Activated effector memory CD4-positive, alpha-beta T cell treated with anti-CD3 and anti-CD28 coated beads, Interleukin-2, amount 50 U/mL, for 16 hours (primary cell): ENCODE measurements around the gene MTA3.

Experiments used
- DNase-seq: peaks from one replicate; pipeline ENCODE4 v3.0.0-alpha.2; 2020

The MTA3 gene

DNA sequence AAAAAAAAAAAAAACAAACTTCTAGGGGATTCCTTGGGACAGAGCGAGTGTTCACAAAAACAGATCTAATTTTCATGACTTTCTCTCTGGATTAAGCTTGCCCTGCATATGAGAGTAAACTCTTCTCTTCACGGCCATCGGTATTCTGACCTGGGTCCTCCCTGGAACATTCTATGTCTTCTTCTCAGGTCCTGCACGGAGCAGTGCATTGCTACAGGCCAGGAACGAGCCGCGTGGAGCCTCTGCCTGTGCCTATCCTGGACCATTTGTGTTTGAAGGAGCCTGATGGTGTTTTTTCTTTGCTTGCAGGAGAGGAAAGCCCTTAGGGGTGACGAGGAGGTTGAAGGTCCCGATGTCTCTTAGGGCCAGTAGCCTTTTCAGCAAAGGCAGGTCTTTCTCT lies 197.3 kb downstream of the MTA3 start:
- DNase-seq, result no peak

DNA sequence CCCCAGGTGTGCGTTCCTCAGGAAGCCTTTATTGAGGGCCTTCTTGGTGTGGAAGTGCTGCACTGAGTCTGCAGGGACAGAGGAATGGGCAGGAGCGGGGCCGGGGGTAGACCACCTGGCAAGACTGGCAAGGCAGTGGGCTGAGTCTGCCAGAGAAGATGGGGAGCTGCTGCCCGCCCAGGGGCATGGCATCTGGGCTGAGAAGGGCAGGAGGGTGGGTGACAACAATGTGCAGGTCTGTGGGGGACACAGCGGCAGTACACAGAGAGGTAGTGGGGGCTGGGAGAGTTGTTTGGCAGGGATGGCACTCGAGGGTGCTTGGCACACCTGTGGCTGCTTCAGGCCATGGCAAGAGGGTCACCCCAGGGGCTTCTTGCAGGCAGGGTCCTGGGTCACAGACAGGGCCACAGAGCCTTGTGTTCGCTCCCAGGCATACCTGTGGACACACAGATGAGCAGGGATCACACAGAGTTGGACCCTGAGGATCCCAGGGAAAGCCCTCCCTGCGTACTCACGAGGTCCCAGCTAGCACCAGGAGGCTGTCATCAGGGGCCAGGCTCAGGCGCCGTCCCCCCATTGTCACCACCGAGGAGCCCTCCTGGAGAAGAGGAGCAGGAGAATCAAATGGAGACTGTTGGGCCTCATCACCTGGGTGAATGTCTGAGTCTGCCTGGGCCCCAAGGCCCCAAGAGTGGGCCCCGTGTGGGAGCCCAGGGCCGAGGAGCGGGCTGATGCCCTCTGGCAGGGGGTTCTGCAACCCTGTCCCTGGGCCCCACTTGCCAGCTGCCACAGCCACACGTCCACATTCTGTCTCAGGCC lies 198.9 kb downstream of the MTA3 start:
- no peak for DNase-seq

DNA sequence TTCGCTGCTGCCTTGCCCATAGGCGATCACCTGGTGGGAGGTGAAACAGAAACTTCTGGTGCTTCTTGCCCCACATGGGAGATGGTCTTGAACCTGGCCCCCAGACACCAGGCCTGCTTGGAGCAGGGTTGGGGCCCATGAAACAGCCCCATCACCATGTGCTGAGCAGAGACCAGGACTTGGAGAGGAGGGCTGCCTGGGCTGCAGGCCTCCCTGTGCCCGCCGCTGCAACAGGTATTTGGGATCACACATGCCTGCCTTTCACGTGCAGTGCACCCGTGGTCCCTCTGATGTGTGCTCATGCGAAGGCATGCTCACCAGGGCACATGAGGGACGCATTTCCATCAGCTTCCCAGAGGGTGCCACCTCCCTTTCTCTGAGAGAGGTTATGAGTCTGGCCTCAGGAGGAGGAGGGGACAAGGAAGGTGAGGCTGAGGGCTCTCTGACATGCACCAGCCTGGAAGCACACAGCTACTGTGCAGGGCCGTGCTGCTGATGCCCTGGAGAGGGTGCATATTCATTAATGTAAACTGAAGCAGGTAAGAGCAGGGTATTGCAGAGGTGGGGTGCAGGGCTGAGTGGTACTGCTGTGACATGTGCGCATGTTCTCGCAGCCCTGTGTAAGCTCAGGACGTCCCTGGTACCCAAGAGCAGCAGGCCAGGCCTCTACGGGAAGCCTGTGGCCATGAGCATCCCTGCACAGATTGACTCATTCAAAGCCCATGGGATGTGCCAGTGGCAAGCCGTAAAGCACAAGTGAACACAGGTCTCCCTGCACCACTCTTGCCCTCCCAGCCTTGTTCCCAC lies 199.7 kb downstream of the MTA3 start:
- no peak for DNase-seq

DNA sequence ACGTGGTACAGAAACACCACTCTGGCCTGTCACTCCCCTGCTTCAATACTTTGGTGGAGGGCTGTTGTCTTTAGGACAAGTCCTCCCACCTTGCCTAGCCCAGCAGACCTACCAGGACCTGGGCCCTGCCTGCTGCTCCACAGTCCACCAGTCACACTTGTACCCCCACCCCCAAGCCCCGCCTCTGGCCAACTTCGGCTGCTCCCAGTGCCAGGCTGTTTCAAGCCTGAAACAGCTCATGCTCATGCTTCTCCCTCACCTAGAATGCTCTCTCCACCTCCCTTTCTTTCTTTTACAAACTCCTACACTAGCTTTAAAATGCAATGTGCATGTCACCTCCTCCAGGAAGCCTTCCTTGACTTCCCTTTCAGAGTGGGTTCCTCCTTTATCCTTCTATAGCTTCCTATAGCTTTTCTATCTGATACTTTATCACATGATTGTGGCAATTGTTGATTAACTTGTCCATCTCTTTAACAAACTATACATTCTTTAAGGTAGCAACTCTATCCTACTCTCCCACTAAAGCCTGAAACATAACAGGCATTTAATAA lies 200.3 kb downstream of the MTA3 start:
- DNase-seq, result no peak

DNA sequence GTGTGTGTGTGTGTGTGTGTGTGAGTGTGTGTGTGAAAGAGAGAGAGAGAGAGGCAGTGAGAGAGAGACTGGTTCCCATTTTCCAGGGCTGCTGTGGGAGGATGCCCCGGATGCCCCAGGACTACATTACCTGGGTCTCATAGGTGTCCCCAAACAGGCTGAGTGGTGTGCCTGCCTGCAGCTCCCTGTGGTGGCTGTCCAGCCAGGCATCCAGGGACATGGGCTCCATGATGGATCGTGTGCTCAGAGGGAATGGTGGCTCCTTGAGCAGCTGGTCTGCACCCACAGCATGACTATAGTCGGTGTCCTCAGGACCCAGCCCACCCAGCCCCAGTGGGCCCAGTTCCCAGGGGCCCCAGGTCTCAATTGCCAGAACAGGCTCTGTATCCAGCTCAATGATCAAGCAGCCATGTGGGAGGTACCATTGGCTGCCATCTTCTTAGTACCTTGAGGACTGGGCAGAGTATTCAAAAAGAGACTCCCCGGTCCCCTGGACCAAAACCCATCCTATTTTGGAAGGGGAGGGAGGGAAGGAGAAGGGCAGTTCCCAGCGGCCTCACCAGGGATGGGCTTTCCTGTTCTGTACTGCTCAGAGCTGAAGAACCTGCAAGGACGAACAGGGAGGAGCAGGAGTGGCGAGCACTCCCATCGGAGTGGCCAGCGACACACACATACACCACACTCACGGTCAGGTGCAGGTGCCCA lies 201.3 kb downstream of the MTA3 start:
- DNase-seq, result no peak

DNA sequence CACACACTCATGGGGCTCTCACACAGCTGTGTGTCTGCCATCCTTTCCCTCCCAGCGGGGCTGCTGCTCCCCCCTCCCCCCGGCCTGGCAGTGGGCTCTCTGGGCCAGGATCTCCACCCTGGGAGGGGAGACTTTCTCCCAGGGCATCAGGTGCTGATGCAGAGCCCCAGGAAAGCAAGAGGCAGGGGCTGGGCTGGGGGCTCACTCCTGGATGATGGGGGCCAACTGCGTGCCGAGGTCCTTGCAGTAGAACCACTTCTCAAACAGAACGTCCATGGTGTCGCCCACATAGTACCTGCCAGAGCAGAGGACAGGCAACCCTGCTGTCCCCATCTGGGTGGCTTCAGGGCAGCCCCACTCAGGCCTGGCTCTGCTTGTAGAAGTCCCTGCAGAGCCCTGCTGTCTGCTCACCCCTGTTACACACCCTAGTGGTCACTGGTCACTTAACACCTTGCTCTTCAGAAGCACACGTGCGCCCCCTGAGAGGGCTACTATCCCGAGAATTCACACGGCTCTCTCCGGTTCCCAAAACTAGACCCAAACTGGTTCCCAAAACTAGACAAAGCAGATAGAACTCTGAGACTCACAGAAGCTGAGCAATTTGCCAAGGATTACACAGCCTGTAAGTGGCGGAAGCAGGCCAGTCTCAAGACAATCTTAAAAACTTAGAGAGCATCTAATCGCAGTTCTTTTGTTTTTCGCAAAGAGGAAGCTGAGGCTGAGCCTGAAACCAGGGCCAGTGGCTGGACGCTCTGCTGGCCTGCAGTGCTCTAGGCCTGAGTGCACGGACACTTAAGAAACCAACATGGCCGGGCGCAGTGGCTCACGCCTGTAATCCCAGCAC lies 202.1 kb downstream of the MTA3 start:
- no peak for DNase-seq

DNA sequence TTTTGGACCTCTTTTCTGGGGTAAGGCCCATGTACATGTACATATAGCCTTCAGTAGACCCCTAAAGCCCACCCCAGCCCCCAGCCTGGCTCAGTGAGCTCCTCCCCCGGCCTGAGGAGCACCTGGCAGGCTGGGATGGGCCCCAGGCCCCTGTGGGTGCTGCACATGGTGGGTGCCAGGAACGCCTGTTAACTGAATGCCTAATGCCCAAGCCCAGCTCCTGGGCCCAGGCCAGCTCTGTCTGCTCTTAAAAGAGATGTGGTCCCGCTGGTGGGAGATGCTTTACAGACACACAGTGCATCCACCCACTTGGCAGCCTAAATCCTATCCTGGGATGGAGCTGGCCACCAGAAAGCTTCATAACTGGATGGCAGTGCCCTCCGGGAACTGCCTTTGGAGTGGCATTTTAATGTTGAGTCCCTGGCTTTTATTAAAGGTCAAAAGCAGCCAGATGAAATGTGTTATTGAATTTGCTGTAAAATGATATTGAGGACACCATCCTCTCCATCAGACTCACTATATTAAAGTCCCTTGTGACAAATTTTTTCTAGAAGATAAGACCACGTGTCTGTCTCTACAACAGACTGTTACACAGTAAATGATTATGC lies 203.2 kb downstream of the MTA3 start:
- DNase-seq, result no peak

DNA sequence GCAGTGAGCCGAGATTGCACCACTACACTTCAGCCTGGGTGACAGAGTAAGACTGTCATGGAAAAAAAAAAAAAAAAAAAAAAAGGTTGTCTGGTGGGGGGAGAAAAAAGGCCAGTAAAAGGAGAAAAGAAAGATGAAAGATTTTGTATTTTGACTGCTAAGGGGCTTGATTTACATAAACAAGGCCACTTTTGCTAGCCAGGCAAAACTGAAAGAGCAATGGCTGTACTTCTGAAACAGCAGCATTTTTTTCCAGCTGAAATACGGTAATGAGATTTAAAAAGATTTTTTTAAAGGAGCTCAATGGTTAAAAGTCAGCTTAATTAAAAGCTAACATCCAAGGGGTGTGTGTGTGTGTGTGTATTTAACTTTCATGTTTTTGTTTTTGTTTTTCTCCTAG lies 206.8 kb downstream of the MTA3 start:
- no peak for DNase-seq

DNA sequence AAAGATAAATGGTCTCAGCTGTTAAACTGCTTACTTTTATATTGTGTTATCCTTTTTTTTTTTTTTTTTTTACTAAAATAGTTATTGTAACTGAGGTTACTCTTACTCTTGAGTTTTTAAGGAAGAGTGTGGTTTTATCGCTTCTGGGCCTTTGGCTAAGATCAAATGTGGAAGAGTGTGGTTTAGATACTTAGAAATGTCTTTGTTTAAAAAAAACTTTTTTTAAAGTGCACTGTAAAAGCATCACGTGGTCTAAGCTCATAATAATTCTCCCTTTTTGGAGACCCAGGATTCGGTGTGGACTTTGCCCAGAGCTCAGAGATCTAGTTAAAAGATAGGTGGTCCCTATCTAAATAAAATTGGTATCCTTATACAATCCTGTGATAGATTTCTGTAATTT lies 207.4 kb downstream of the MTA3 start:
- no peak for DNase-seq

DNA sequence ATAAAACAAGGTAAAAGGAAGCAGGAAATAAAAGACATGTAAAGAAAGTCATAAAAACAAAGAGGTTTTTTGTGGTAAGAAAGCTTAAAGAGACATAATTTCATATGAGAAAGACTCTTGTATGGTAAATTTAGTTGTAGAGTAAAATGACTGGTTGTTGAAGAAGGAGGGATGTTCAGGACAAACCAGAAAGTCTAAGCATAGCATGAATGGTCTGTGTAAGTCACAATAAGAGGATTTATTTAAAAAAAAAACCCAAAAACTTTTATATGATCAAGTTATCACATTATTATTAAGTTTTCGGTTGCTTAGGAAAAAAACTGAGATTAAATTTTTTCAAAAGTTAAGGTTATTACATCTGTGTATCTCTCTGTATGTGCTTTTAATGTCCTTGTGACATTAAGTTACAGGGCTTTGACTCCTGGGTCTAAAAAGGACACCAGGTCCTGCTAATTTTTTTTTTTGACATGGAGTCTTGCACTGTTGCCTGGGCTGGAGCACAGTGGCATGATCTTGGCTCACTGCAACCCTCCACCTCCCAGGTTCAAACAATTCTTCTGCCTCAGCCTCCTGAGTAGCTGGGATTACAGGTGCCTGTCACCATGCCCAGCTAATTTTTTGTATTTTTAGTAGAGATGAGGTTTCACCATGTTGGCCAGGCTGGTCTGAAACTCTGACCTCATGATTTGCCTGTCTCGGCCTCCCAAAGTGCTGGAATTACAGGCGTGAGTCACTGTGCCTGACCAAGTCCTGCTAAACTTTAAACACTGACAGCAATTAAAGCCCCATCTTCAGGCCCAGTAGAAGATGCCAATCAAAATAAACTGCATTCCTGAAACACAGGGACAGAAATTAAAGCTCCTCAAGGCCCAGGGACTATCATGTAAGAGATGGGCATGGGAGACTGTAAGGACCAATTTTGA lies 209.7 kb downstream of the MTA3 start:
- DNase-seq, result no peak

DNA sequence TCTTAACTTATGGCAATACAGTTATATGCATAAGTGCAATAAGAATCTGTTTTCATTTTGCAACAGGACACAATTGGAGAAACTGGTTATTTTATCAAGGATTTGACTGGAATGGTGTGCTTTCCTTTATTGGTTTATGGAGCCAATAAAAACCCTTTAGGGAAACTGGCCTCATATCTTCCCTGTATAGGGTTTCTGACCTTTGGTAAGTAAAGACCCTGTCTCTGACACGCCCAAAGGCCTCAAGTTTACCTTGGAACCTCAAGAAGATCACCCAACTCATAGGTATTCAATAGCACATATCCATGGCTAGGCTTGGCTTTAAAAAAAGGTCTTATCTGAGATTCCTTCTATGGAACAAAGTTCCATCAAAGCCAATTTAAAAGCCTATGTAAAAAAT lies 212.7 kb downstream of the MTA3 start:
- DNase-seq, result no peak

DNA sequence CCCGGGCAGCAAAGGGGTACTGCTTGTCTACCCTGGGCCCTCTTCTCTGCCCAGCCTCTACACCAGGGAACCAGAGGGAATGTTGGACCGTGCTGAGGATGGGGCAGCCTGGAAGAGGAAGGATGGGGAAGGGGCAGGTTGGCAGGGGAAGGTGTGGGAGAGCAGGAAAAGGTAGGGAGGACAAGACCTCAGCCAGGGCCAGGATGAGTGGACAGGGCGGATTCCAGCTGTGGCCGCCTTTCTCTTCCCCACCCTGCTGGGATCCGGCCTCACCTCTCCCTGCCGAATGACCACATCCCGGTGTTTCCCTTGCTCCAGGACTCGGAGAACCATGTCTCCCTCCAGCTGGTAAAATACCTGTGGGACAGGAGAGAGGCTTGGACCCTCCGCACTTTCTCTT lies 215.1 kb downstream of the MTA3 start:
- no peak for DNase-seq

DNA sequence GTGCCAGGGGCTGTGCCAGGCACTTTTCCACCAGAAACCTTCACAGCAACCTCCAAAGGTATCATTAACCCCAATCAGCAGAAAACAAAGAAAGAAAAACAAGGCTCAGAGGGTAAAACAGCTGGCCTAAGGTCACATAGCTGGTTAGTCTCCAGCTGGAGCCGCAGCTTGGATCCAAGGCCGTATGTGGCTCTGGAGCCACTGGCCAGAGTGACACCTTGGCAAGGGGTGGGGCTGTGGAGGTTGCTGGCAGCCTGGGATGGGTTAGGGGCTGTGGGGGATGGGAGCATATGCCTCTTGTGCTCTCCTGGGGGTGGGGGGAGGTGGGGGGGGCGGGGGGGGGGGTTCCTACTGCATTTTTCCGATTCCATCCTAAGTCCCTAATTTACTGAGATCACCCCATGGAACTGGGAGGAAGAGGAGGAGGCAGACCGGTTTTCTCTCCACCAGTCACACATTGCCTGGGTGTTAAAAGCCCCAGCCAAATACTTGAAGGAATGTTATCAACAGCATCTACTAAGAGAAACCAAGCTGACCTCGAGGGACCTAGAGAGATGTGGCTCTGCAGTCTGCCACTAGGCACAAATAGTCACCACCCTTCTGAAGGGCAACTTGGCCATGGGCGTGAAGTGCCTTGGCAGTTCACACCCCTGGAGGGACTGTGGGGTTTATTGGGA lies 215.9 kb downstream of the MTA3 start:
- DNase-seq, result no peak

DNA sequence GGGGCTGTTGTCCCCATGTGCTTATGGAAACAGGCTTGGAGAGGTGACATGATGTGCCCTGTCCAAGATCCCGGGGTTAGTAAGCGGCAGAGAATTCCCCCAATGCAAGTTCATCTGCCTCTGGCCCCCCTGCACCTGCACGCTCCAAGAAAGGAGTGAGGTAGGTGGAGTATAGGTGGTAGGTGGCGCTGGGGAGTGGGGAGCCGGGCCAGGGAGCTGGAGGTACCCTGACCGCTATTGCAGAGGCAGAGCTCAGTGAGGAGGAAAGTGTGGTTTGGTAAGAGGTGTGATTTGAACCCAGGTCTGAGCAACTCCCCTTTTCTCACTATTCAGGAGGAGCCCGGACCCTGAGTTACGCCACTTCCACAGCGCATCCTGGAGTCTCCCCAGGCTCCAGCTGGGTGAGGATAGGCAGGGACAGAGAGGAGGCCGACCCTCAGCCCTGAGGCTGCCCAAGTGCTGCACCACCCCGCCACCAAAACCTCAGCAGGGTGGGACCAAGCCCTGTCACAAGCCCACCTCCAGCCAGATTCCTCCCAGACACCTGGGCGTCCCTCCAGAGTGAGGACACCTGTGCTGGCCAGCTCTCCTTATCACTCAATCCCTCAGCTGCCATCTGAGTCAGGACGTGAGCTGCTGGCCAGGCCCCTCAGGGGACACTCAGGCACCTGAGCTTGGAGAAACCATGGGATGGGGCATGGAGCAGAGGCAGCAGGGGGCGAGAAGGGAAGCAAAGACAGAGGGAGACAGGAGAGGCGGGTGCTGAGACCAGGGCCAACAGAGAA lies 218.3 kb downstream of the MTA3 start:
- no peak for DNase-seq

DNA sequence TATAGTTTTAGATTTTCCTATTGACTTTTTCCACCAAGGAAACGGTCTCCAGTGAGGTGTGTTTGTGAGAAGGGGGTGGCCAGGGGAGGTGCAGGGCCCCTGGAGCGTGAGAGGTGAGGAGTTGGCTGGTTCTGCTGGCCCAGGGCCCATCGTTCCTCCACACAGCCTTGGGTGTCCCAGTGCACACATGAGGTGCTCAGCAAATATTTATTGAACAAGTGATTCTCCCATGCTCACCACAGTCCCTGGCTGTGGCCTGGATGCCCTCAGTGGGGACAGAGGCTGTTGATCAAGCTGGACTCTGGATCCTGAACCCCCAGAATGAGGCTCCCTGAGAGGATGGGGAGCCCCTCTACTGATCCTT lies 219.0 kb downstream of the MTA3 start:
- DNase-seq, result no peak

DNA sequence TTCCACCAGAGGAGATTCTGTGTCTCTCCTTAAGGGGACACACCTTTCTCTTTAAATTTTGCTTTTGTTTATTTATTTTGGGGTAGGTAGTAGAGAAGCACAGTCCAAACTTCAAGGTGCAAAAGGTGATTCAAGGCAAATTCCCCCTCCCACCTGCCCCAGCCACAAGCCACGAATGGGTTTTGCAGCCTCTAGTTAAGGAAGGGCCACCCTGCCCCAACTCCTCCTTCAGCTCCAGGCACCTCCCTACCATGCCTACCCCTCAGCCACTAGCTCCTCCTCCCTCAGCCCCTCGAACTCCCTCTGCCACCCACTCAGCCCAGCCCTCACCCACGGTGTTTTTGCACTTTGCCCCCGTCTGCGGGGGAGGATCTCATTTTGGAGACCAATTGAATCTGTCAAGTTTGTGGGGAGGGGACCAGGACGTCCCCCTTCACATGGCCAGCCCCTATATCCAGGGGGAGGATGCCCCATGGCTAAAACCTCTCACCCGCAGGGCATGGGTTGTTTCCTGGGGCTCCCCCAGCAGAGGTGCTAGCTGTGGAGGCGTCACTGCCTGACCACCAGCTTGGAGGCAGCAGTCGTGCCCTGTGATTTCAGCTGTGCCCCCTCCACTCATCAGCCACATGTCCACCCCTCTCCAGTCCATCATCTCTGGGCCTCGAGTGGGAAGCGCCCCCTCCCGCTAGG lies 219.5 kb downstream of the MTA3 start:
- DNase-seq, result no peak

DNA sequence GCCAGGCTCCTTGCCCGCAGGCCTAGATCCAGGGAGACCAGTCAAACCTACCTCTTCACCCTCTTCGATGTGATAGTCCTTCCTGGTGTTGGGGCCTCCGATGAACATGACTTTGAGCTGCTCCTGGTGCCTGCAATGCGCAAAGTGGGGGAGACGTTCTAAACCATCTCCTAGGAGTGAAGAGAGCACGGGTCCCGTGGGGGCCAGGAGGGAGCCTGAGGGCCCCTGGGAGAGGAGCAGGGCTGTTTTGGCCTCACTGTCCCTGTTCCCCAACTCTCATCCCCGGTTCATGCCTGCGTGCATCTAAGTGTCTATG lies 220.0 kb downstream of the MTA3 start:
- no peak for DNase-seq

DNA sequence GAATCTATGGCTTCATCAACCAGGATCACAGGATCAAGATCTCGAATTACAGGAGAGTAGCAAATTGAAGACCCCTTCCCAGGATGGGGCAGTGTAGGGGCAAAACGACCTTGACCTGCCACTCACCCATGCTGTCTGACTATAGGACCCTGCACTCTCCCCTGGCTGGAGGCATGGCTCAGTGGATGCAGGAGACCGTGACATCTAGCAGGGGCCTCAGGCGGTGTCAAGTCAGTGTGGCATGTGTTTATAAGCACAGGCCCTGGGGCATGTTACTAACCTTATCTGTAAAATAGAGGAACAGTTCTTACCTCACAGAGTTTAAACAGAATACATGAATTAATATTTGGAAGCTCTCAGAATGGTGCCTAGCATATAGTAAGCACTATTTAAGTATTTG lies 220.4 kb downstream of the MTA3 start:
- DNase-seq, result no peak

DNA sequence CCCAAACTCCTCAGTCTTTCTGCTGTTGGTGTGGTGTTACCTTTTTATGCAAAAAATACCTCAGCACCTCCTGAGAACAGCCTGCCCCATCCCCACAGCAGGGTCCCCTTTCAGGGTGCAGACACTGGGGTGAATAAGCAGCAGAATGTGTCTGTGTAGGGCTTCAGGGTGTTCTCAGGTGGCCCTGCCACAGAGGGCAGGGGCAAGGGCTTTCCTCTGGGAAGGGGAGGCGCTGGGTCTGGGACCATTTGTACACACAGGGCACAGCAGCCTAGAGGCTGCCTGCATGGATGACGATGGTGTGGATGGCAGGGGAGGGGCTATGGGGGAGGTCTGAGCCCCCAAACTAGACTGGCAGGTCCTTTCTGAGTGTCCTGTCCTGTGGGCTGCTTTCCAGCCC lies 221.3 kb downstream of the MTA3 start:
- DNase-seq, result no peak
